GM21529 (cell line): ENCODE results near the gene TBCK.
A peak's percentile ranks its signal among the peaks of the same experiment; 100 is the strongest.
"Not testable (repeated sequence)": the region's sequence is repeated elsewhere in the genome, so short reads cannot be mapped to it uniquely, and the experiment has no call there.

Experiments used
- ATAC-seq: cut with Tn5 transposase; IDR thresholded peaks from one replicate; pipeline ENCODE4 v1.9.1; 2021; ENCODE audit not compliant: unreplicated experiment

Gene TBCK

GRCh38 chr4:106323119-106323518, 7.1 kb upstream of the TBCK start:
- no peak for ATAC-seq

GRCh38 chr4:106321814-106322213, 5.8 kb upstream of the TBCK start:
- not testable (repeated sequence) for ATAC-seq

- ATAC-seq: not testable (repeated sequence)
Measured at GRCh38 chr4:106321168-106321567, 5.2 kb upstream of the TBCK start.

- no peak for ATAC-seq
Measured at GRCh38 chr4:106320235-106320634, 4.2 kb upstream of the TBCK start.

GRCh38 chr4:106318511-106318910, 2.5 kb upstream of the TBCK start:
- no peak for ATAC-seq

GRCh38 chr4:106317815-106318214, 1.8 kb upstream of the TBCK start:
- no peak for ATAC-seq

GRCh38 chr4:106316773-106317409, 882 bp upstream of the TBCK start:
- peak; percentile 5 for ATAC-seq

GRCh38 chr4:106315476-106315967, 487 bp downstream of the TBCK start:
- peak; percentile 22 for ATAC-seq

GRCh38 chr4:106314960-106315359, 1.0 kb downstream of the TBCK start:
- ATAC-seq: no peak

- ATAC-seq: no peak
Measured at GRCh38 chr4:106312997-106313522, 2.9 kb downstream of the TBCK start.

- no peak for ATAC-seq
Measured at GRCh38 chr4:106312377-106312776, 3.6 kb downstream of the TBCK start.

GRCh38 chr4:106306561-106306960, 9.4 kb downstream of the TBCK start:
- ATAC-seq: no peak

GRCh38 chr4:106305435-106306055, 10.5 kb downstream of the TBCK start:
- ATAC-seq: no peak

- no peak for ATAC-seq
Measured at GRCh38 chr4:106304632-106305031, 11.4 kb downstream of the TBCK start.

GRCh38 chr4:106303548-106304281, 12.3 kb downstream of the TBCK start:
- no peak for ATAC-seq

- ATAC-seq: no peak
Measured at GRCh38 chr4:106302062-106302438, 14.0 kb downstream of the TBCK start.

- no peak for ATAC-seq
Measured at GRCh38 chr4:106301393-106302061, 14.5 kb downstream of the TBCK start.

- ATAC-seq: no peak
Measured at GRCh38 chr4:106299977-106300376, 16.0 kb downstream of the TBCK start.

GRCh38 chr4:106297245-106298035, 18.6 kb downstream of the TBCK start:
- no peak for ATAC-seq

GRCh38 chr4:106294062-106294461, 21.9 kb downstream of the TBCK start:
- no peak for ATAC-seq
